Neural cell (in vitro differentiated cells): ENCODE results near the gene SMAGP. TPM values are rescaled to one million over a fixed set of nuclear protein-coding genes. Genes with fewer than 3 reads are reported as not detected.

Experiments
- H2AFZ ChIP-seq: fragments of 200-600, 300-800 bp; sonication (generic), shearing (Covaris generic); 2 replicates; pipeline ENCODE4 v1.6.0; 2014; ENCODE audit warnings: low read depth, mild to moderate bottlenecking, antibody characterized with exemption, low read length, moderate library complexity
- H3F3A ChIP-seq: fragments of 200-600 bp; shearing (Covaris generic); 2 replicates; pipeline ENCODE4 v1.6.1; 2016; ENCODE audit warnings: mild to moderate bottlenecking, moderate library complexity, mixed read lengths, antibody characterized with exemption, low read length; ENCODE audit not compliant: insufficient read depth, poor library complexity, severe bottlenecking
- H3K27ac ChIP-seq: fragments of 200-600, 300-800 bp; sonication (generic), shearing (Covaris generic); 2 replicates; pipeline ENCODE4 v1.5.1; 2014; ENCODE audit warnings: mild to moderate bottlenecking, low read length, moderate library complexity
- H3K27me3 ChIP-seq: fragments of 300-800, 200-600 bp; sonication (generic), shearing (Covaris generic); 2 replicates; pipeline ENCODE4 v1.6.0; 2014; ENCODE audit warnings: mild to moderate bottlenecking, low read depth, low read length, moderate library complexity; ENCODE audit not compliant: insufficient read depth
- H3K36me3 ChIP-seq: fragments of 300-800, 200-600 bp; sonication (generic), shearing (Covaris generic); 2 replicates; pipeline ENCODE4 v1.5.1; 2014; ENCODE audit warnings: mild to moderate bottlenecking, antibody characterized with exemption, low read length, moderate library complexity; ENCODE audit not compliant: insufficient read depth
- H3K4me2 ChIP-seq: fragments of 300-800, 200-600 bp; sonication (generic), shearing (Covaris generic); 2 replicates; pipeline ENCODE4 v1.6.0; 2014; ENCODE audit warnings: mild to moderate bottlenecking, low read length
- H3K4me3 ChIP-seq: fragments of 300-800, 200-600 bp; sonication (generic), shearing (Covaris generic); 2 replicates; pipeline ENCODE4 v1.5.1; 2014; ENCODE audit warnings: mild to moderate bottlenecking, low read length, moderate library complexity
- H3K79me2 ChIP-seq: fragments of 200-600 bp; shearing (Covaris generic); replicated peaks from 2 replicates; pipeline ENCODE4 v1.6.0; 2014; ENCODE audit warnings: mild to moderate bottlenecking, low read length, moderate library complexity; ENCODE audit not compliant: insufficient read depth
- H3K9ac ChIP-seq: fragments of 300-800, 200-600 bp; sonication (generic), shearing (Covaris generic); 2 replicates; pipeline ENCODE4 v1.6.1; 2016; ENCODE audit warnings: mild to moderate bottlenecking, low read length, mixed read lengths
- H3K9me2 ChIP-seq: fragments of 200-600 bp; shearing (Covaris generic); 2 replicates; pipeline ENCODE4 v1.6.1; 2016; ENCODE audit warnings: mild to moderate bottlenecking, low read length, mixed read lengths; ENCODE audit not compliant: insufficient read depth
- H3K9me3 ChIP-seq: fragments of 200-600, 300-800 bp; sonication (generic), shearing (Covaris generic); 2 replicates; pipeline ENCODE4 v1.6.1; 2016; ENCODE audit warnings: mild to moderate bottlenecking, mixed run types, low read length, moderate library complexity, mixed read lengths
- H4K20me1 ChIP-seq: fragments of 200-600 bp; shearing (Covaris generic); 2 replicates; pipeline ENCODE4 v1.6.1; 2016; ENCODE audit warnings: mild to moderate bottlenecking, mixed run types; ENCODE audit not compliant: insufficient read depth
- EP300 ChIP-seq: fragments of 450-650 bp; conservative IDR thresholded peaks from 2 replicates; pipeline ENCODE4 v1.6.1; 2014; ENCODE audit warnings: antibody characterized with exemption, mild to moderate bottlenecking, moderate library complexity; ENCODE audit not compliant: poor library complexity, severe bottlenecking
- EZH2 ChIP-seq: fragments of 200-600, 300-800 bp; shearing (Covaris generic), sonication (generic); IDR thresholded peaks from 2 replicates; pipeline ENCODE4 v1.6.1; 2014; ENCODE audit warnings: antibody characterized with exemption, low read length, borderline replicate concordance, mild to moderate bottlenecking; ENCODE audit not compliant: insufficient read depth, poor library complexity, severe bottlenecking
- MXI1 ChIP-seq: fragments of 450-650 bp; conservative IDR thresholded peaks from 2 replicates; pipeline ENCODE4 v1.6.1; 2014; ENCODE audit warnings: antibody characterized with exemption, mild to moderate bottlenecking; ENCODE audit not compliant: poor library complexity, severe bottlenecking
- POLR2AphosphoS5 ChIP-seq: IDR thresholded peaks from 2 replicates; pipeline ENCODE4 v1.6.1; 2012
- RAD21 ChIP-seq: fragments of 450-650 bp; conservative IDR thresholded peaks from 2 replicates; pipeline ENCODE4 v1.6.1; 2014; ENCODE audit warnings: antibody characterized with exemption, mild to moderate bottlenecking, moderate library complexity
- SMC3 ChIP-seq: fragments of 450-650 bp; conservative IDR thresholded peaks from 2 replicates; pipeline ENCODE4 v1.6.1; 2014; ENCODE audit warnings: antibody characterized with exemption, mild to moderate bottlenecking, moderate library complexity; ENCODE audit not compliant: poor library complexity
- TAF1 ChIP-seq: IDR thresholded peaks from 2 replicates; pipeline ENCODE4 v1.6.1; 2012; ENCODE audit warnings: low read depth
- polyA plus RNA-seq: library from polyadenylated mRNA; depleted of rRNA; stranded (reverse); fragments of >200 nt; gene quantifications from 2 replicates; pipeline ENCODE4 v1.2.3, GENCODE V29; 2014
- TF ChIP-seq, protein P1 (sequence below): fragments of 450-650 bp; IDR thresholded peaks from 2 replicates; pipeline ENCODE4 v1.5.1; 2014; ENCODE audit warnings: antibody characterized with exemption, mild to moderate bottlenecking, moderate library complexity; ENCODE audit not compliant: poor library complexity, severe bottlenecking
- TF ChIP-seq, protein P2 (sequence below): IDR thresholded peaks from 2 replicates; pipeline ENCODE4 v1.6.1; 2012; ENCODE audit warnings: borderline replicate concordance

SMAGP gene
- polyA plus RNA-seq, 1 donor from 2014 or later: not detected

GRCh38 chr12:51246254-51246853, 23.9 kb downstream of the SMAGP start (continued):
- TF ChIP-seq, protein P1, sequence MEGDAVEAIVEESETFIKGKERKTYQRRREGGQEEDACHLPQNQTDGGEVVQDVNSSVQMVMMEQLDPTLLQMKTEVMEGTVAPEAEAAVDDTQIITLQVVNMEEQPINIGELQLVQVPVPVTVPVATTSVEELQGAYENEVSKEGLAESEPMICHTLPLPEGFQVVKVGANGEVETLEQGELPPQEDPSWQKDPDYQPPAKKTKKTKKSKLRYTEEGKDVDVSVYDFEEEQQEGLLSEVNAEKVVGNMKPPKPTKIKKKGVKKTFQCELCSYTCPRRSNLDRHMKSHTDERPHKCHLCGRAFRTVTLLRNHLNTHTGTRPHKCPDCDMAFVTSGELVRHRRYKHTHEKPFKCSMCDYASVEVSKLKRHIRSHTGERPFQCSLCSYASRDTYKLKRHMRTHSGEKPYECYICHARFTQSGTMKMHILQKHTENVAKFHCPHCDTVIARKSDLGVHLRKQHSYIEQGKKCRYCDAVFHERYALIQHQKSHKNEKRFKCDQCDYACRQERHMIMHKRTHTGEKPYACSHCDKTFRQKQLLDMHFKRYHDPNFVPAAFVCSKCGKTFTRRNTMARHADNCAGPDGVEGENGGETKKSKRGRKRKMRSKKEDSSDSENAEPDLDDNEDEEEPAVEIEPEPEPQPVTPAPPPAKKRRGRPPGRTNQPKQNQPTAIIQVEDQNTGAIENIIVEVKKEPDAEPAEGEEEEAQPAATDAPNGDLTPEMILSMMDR: no peak

DNA sequence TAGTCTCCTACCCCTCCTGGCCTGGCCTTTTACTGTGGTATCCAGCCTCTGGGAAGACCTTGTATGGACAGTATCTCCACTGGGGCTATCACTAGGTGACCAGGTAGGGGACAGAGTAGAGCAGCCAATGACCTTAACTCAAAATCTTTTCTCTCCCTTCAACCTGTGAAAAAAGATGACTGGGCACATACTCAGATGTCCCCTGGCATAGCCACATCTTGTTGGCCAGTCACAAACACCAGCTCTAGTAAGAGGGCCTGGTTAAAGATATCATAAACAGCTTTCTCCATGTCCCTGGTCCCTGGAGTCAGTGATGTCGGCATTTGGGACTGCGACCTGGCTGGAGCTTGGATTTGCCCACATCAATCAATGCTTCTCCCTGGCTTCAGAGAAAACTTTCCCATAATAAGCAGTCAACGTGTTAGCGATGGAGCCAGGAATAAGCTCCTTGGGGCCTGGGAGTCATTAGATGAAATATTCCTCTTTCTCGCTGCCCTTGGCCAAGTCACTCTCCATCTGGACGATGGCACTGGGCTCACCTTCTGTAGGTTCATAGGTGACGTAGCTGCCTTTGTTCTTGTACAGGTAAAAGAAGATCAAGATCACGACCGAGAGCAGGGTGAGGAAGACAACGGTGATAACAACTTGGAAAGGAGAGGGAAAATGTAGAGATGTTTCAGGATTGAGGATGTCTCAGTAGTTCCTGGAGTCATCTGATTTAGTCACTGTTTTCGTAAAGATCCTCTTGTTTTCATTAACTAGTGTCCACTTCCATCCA, 24.6 kb downstream of the SMAGP start:
- Histone ChIP-seq H2AFZ (no peak overlapping the region), H3K9ac (no peak overlapping the region), H3K27me3 (no peaks in the 10 kb centered on the region), H3F3A (no peaks in the 10 kb centered on the region), H3K27ac (no peak overlapping the region), H3K79me2 (no peaks in the 10 kb centered on the region), H4K20me1 (no peaks in the 10 kb centered on the region), H3K9me2 (no peaks in the 10 kb centered on the region), H3K4me3 (no peak overlapping the region), H3K9me3 (no peaks in the 10 kb centered on the region), H3K36me3 (peaks cover 5% of the 10 kb centered on the region), H3K4me2 (no peak overlapping the region)
- no peak for TF ChIP-seq MXI1
- TF ChIP-seq, protein P2, sequence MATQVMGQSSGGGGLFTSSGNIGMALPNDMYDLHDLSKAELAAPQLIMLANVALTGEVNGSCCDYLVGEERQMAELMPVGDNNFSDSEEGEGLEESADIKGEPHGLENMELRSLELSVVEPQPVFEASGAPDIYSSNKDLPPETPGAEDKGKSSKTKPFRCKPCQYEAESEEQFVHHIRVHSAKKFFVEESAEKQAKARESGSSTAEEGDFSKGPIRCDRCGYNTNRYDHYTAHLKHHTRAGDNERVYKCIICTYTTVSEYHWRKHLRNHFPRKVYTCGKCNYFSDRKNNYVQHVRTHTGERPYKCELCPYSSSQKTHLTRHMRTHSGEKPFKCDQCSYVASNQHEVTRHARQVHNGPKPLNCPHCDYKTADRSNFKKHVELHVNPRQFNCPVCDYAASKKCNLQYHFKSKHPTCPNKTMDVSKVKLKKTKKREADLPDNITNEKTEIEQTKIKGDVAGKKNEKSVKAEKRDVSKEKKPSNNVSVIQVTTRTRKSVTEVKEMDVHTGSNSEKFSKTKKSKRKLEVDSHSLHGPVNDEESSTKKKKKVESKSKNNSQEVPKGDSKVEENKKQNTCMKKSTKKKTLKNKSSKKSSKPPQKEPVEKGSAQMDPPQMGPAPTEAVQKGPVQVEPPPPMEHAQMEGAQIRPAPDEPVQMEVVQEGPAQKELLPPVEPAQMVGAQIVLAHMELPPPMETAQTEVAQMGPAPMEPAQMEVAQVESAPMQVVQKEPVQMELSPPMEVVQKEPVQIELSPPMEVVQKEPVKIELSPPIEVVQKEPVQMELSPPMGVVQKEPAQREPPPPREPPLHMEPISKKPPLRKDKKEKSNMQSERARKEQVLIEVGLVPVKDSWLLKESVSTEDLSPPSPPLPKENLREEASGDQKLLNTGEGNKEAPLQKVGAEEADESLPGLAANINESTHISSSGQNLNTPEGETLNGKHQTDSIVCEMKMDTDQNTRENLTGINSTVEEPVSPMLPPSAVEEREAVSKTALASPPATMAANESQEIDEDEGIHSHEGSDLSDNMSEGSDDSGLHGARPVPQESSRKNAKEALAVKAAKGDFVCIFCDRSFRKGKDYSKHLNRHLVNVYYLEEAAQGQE: no peak
- TF ChIP-seq SMC3: no peak
- no peak for TF ChIP-seq EZH2
- TF ChIP-seq TAF1: no peak
- TF ChIP-seq, protein P1: no peak
- no peak for TF ChIP-seq POLR2AphosphoS5
- TF ChIP-seq RAD21: no peak
- no peak for TF ChIP-seq EP300
